Spleen (tissue), 7 donors: ENCODE measurements around the gene PARVG.

Experiments
- CTCF ChIP-seq, 11 experiments: fragments of 200-600 bp in 7 of 11; fragments of 450-650 bp in 4 of 11; sonication (generic) in 4 of 11; IDR thresholded peaks in 8 of 11; conservative IDR thresholded peaks in 3 of 11; 1 replicate in 7 of 11; 2 replicates in 4 of 11; pipeline versions ENCODE4 v1.4.0 to v1.8.0; 2016 to 2021; ENCODE audit warnings: antibody characterized with exemption in 11 of 11, inconsistent platforms in 4 of 11, mild to moderate bottlenecking in 1 of 11
- POLR2AphosphoS5 ChIP-seq, 3 donors: sonication (generic); formaldehyde crosslinking; IDR thresholded peaks; one replicate each; pipeline ENCODE4 v1.5.1; 2017; ENCODE audit warnings: antibody characterized with exemption in 3 of 3
- donor health status: DM: no; HTN: no; CAD: no; lungs with moderate emphysema.
- donor health status: DM: no; HTN: no; CAD: no.
- donor health status: DM: no; HTN: no; CAD: no.

- no peak for TF ChIP-seq CTCF (IDR thresholded peaks at IDR 0.05 in 8 of 11, conservative IDR thresholded peaks at IDR 0.05 in 3 of 11)
- TF ChIP-seq POLR2AphosphoS5 (IDR thresholded peaks at IDR 0.05), result no peak
Observed at GRCh38 chr22:44210722-44211121, 30.0 kb downstream of the PARVG start.
